Adipose tissue (tissue), 3 donors: ENCODE data around the gene STON2. TPM values are rescaled to one million over a fixed set of nuclear protein-coding genes. Genes with fewer than 3 reads are reported as not detected.
"Not testable (repeated sequence)": the region's sequence is repeated elsewhere in the genome, so short reads cannot be mapped to it uniquely, and the experiment has no call there.

Experiments used
- H3K27ac ChIP-seq: one replicate; pipeline ENCODE4 v1.5.1; 2013; ENCODE audit warnings: low read depth, low read length
- WGBS, 3 donors: extraction: QIAGEN DNeasy Blood & Tissue Kit; methylation state at CpG; one replicate each; pipeline ENCODE4 v1.1.7; 2013; 5-methylcytosine and 5-hydroxymethylcytosine counted together
- polyA plus RNA-seq, 3 donors: library from polyadenylated mRNA; stranded (reverse); fragments of 200-250 nt; gene quantifications; one replicate each; pipeline ENCODE4 v1.2.3, GENCODE V29; 2013
- donor health status: healthy with polysubstance abuse.
- donor health status: Bipolar disorder and iron deficiency.
- donor health status: healthy.

Gene STON2
- polyA plus RNA-seq, 3 donors, result 0.33 to 7.4 (median 1.1) TPM

DNA sequence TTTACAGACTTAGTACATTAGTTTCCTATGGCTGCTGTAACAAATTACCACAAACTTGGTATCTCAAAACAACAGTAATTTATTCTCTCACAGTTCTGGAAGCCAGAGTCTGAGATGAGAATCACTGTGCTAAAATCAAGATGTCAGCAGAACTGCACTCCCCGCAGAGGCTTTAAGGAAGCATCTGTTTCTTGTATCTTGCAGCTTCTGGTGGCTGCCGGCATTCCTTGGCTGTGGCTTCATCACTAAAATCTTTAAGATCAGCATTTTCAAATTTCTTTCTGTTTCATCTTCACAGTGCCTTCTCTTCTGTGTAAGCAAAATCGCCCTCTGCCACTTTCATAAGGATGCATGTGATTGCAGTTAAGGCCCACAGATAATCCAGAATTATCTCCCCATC lies 9.4 kb downstream of the STON2 start:
- H3K27ac ChIP-seq, result no peak overlapping the region

DNA sequence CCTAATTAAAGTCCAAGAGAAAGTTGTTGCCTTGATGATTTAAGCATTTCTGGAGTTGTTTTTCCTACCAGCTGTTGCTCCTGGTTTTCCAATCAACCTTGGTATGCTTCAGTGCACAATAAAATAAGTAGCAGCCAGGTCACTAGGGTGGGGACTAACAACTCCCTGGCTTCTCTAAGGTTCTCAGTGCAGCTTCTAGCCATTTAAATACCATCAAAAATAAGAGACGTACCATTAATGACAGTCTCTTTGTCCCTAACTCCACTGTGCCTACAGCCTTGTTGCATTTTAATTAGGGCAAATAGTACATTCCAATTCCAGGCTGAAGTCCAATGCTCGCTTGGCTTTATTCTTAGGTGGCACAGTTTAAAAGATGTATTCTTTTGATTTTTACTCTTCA lies 11.8 kb downstream of the STON2 start:
- 83 to 92% (median 89%) methylated on average over 2 of the region's 2 CpGs for WGBS, 3 donors

More for the DNA sequence above, 9.4 kb downstream of the STON2 start:
- WGBS, 3 donors, result 51 to 82% (median 61%) methylated on average over 3 of the region's 3 CpGs

DNA sequence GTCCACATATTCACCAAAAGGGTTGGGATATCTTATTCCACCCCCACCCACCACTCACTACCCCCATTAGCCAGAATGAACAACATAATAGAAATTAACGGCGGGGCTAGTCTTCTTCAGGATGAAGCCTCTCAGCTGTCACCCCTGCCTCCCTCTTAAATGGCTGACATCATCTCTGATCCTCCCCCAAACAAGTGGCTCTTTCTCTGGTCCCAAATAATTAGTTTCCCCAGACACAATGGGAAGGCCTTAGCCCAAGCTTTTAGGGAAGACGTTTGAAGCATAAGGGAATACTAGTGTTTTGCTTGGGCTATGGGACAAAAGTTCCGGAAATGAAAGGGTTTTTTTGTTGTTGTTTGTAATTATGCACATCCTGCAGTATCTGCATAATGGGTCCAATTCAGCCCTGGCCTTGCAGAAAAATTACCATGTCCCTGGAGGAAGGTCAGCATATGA lies 13.8 kb downstream of the STON2 start:
- no peak overlapping the region for H3K27ac ChIP-seq
- 66 to 72% (median 70%) methylated on average over 4 of the region's 4 CpGs for WGBS, 3 donors

More for the DNA sequence above, 11.8 kb downstream of the STON2 start:
- no peak overlapping the region for H3K27ac ChIP-seq

DNA sequence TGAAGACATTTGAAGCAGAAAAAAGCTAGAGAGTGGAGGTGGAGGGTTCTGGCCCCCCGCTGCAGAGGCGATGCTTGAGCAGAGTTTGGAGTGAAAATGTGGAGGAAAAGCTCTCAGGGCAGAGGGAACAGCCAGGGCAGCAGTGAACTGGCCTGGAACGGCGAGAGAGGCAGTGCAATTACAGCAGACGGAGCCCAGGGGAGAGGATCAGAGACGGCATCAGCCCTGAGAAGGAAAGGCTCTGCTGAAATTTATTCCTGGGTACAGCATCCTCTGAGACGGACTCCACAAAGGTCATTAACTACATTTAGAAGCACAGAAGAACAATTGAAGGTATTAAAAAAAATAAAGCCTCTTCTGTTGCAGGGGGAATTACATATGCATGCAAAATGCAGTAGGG lies 14.2 kb downstream of the STON2 start:
- 79 to 91% (median 86%) methylated on average over 7 of the region's 7 CpGs for WGBS, 3 donors
- no peak overlapping the region for H3K27ac ChIP-seq

DNA sequence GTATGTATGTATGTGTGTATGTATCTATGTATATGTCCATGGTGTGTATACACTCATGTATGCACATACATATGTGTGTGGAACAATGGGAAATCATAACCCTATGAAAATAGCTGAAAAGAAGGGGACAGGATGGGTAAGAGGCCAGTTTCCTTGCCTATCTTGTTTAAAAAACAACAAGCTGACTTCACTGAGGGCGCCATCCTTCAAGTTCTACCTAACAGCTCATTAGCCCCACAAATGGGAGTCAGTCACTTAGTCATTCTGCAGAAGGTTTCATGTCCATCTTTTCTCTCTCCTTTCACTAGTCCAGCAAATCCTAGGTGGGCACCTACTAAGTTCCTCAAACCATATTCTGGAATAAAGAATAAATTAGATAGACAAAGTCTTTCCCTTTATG lies 14.7 kb downstream of the STON2 start:
- 85 to 95% (median 95%) methylated on average over 1 of the region's 1 CpG for WGBS, 3 donors
- H3K27ac ChIP-seq, result no peak overlapping the region

DNA sequence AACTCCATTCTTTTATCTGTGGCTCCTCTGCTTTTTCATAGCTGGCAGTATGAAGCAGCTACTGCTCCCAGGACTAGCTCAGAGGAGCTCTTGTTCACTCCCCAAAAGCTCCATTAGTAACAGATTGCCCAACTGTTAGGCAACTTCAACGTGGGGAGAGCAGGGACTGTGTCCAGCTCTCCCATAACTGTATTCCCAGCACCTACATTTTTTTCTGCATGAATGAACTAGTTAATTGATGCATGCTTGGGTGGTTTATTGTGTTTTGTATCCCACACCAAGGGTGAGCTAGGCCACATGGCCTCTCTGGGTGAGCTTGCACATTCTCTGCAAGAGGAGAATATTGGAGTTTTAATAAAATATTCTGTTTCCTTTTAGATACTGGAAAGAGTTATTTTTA lies 15.2 kb downstream of the STON2 start:
- 18 to 52% (median 38%) methylated on average over 1 of the region's 1 CpG for WGBS, 3 donors

DNA sequence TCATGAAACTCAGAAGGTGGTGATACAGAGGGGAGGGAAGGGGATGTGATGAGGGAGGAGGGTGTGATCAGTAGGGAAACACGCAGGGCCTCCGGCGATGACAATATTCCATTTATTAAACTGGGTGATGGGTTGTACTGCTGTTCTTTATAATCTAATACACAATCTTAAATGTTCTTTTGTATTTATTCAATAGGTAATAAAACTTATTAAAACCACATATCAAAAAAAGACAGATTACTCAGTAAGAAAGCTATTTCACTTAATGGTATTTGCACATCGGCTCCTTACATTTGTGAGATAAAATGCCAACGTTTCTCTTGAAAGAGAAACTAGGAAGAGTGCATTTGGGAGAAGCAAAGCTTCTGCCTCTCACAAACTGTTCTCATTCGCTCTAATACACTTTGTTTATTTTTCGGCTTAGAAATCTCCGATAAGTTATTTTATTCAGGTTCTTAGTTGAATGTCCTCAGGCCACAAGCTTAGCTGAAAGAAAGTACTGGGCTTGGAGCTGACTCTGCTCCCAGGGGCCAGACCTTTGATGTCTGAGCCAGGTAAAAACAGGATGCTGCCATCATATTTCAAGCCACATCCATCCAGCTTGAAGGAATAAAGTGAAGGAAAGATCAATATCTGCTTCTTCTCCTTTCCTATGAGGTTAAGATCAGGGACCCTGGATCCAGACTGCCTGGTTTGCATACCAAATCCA lies 17.5 kb downstream of the STON2 start:
- H3K27ac ChIP-seq, result no peak overlapping the region
- 81 to 85% (median 81%) methylated on average over 8 of the region's 8 CpGs for WGBS, 3 donors

More for the DNA sequence above, 15.2 kb downstream of the STON2 start:
- no peak overlapping the region for H3K27ac ChIP-seq

DNA sequence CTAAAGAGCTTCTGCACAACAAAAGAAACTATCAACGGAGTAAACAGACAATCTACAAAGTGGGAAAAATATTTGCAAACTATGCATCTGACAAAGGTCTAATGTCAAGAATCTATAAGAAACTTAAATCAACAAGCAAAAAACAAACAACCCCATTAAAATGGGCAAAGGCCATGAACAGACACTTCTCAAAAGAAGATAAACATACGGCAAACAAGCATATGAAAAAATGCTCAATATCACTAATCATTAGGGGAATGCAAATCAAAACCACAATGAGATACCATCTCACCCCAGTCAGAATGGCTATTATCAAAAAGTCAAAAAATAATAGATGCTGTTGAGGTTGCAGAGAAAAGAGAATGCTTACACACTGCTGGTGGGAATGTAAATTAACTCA lies 20.1 kb downstream of the STON2 start:
- 70 to 74% (median 74%) methylated on average over 2 of the region's 2 CpGs for WGBS, 3 donors
- not testable (repeated sequence) for H3K27ac ChIP-seq

DNA sequence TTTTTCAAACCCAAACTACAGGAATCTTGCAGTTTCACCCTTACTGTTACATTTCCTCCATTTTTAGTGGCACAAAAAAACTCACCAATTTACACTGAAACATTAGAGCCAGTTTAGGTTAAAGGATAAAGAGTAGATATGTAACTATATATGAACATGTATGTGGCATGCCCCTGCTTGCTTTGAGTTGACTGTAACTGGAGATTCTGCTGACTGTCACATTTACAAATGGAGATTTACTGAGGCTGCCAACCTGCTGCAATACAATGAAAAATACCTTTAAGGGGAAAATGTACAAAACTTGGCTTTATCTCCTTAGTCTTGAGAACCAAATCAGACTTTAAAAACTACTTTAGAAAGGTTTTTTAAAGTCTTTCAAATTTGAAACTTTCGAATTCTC lies 28.3 kb downstream of the STON2 start:
- no peak overlapping the region for H3K27ac ChIP-seq
- 92 to 100% (median 95%) methylated on average over 1 of the region's 1 CpG for WGBS, 3 donors

DNA sequence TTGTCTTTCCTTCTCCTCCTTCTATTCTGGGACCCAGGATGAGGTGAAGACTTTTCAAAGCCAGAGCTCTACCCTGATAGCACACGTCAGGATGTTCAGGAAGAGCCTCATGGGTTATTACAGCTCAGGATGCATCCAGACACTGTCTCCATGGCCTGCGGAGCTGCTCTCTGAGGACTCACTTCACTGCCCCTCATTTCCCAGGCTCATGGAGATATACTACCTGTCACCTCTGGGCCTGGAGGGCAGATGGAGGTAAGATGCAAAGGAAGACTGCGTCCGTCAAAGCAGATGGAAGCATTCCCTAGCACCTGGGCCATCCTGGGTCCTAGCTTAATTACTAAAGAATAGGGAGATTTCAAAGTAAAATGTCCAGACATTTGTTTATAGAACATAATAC lies 32.6 kb downstream of the STON2 start:
- 70 to 86% (median 85%) methylated on average over 4 of the region's 4 CpGs for WGBS, 3 donors

DNA sequence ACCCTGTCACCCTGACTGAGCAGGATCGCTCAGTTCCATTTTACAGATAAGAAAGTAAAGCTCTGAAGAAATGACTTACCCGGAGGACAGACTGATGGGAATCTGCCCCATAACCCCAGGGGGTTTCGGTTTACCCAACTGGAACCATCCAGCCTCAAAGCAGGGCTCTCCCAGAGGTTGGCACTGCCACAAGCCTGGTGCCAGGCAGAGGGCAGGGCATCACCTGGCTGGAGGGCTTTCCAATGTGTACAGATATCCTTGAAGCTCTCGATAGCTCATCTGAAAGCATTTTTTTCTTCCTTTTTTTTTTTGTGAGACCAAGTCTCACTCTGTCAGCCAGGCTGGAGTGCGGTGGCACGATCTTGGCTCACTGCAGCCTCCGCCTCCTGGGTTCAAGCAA lies 33.2 kb downstream of the STON2 start:
- no peak overlapping the region for H3K27ac ChIP-seq
- WGBS, 3 donors, result 89 to 95% (median 94%) methylated on average over 7 of the region's 7 CpGs

More for the DNA sequence above, 32.6 kb downstream of the STON2 start:
- H3K27ac ChIP-seq, result no peak overlapping the region

DNA sequence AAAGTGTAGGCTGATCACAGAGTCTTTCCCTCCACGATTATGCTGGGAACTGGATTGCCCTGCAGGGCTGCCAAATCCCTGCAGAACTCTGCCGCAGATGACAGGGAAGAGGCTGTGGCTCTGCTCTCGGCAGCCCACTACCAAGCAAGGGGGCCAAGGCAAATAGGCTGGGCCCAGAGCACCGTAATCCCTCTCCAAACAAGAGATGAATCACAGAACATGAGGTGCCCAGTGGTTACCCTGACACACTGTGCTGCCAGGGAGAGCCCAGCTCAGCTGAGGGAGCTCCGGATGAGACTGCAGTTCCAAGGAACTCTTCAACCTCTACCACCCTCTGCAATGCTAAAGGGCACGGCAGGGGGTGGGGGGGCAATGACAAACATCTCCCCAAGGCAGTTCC lies 33.9 kb downstream of the STON2 start:
- 33 to 63% (median 55%) methylated on average over 6 of the region's 6 CpGs for WGBS, 3 donors
- H3K27ac ChIP-seq, result no peak overlapping the region

DNA sequence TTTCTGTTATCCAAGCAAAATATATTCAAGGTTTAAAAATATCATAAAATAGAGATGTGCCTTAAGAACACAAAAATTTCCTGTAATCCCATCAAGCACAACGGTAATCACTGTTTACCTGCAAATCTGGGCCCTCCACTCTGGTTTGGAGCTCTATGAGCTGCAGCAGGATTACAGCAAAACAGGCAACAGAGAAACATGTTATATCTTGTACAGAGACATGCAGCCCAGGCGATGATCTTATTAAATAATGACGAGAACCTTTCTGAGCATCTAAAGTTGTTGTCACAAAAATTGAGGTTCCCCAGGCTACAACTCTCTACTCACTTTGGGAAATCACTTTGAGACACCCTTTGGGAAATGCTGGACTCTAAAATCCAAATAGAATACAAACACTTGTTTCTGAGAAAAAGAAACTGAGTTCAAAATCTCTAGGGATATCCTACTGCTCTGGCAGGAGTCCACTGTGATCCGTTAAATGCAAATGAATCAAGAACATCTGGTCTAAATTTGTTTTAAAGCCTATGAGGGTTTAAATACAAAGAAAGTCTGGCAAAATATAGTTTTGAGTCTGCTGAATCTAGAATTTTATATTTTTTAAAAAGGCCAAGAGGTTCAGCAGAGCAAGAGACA lies 36.3 kb downstream of the STON2 start:
- WGBS, 3 donors, result 53 to 71% (median 56%) methylated on average over 4 of the region's 4 CpGs
- H3K27ac ChIP-seq, result no peak overlapping the region

DNA sequence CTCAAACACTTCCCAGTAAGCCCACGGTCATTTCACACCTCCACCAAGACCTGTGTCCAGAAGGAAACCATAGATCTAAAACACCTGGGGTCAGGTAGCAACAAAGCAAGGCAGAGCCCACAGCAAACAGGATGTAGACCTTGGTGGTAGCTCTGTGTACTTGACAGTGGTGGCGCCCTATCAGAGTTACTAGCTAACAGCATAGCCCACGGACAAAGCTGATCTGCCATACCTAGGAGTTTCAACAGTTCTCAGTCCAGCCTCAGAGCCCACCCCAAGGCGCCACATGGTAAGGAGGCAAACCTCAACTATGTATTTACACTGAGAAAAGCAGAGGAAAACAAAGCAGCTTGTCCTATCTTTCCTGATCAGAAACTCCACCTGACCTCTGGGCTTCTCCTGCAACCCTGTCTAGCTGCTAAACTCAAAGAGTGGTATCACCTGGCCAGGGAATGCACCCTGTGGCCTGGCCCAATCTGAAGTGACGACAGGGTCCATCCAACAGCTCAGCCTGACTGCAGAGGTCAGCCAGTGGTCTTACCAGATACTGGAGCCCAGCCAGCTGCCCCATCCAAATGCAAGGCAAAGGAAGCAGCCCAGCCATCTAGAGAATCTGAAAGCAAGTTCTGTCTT lies 46.3 kb downstream of the STON2 start:
- H3K27ac ChIP-seq, result no peak overlapping the region
- WGBS, 3 donors, result 69 to 91% (median 84%) methylated on average over 5 of the region's 5 CpGs

DNA sequence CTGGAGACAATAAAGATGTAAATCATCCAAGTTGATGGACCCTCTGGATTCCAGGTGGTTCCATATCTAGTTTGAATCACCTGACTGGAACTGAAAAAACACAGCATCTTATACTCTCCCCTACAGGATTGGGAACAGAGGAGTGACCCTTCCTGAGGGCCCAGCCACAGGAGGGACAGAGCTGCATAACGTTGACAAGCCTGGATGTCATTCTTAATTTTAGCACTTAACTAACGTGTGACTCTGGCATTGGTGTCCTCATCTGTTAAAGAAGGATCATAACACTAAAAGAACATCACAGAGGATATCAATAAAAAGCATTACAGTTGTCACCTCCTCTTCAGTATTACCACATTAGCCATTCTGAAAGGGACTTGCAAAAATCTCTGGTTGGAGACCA lies 47.7 kb downstream of the STON2 start:
- no peak overlapping the region for H3K27ac ChIP-seq
- 73 to 83% (median 81%) methylated on average over 2 of the region's 2 CpGs for WGBS, 3 donors

DNA sequence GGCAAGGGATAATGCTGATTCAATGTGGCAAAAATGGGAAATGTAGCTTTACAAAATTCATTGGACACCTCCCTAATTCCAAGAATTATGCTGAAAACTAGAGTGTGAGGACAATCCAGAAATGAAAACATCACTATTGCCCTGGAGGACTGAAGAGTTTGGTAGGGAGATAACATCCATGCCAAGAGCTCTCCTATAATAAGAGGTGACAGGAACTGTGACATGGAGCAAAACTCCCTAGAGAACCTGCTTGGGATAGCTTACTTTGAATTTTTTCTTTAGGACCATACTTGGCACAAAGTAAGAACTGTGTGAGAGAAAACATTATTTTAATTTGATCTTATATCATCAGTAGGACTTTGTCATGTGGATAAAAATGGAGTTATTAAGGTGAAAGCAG lies 48.9 kb downstream of the STON2 start:
- no peak overlapping the region for H3K27ac ChIP-seq

DNA sequence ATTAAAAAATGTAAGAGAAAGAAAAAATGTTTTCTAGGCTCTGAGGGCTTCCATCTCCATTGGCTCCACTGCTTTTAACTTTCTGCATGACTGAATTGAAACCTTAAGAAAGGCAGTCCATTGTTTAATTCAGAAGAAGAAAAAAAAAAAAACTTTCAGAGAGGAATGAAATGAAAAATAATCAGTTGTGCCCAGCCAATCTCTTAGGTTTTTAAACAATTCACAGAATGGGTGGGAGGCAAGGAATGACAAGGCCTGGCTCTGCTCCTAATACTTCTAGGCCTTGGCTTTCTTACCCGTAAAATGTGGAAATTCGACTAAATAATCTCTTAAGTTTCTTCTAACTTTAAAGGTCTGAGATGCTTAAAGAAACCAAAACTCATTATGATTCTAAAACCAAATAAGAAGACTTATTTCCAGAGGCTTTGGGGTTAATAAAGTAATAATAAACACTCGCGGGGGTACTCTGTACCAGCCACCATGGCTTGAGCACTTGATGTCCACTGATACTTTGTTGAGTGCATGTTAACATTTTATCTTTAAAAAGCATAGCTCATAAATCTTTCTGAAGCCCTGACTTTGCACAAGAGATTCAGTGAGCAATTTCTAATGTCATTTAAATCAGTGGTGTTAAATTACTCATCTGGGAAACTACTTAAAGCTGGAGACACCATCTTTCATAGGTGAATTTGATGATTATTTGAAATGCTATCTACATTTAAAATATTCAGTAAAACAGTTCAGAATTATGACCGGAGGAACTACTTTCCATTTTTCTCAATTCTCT lies 49.6 kb downstream of the STON2 start:
- WGBS, 3 donors, result 67 to 83% (median 68%) methylated on average over 5 of the region's 5 CpGs
- no peak overlapping the region for H3K27ac ChIP-seq

DNA sequence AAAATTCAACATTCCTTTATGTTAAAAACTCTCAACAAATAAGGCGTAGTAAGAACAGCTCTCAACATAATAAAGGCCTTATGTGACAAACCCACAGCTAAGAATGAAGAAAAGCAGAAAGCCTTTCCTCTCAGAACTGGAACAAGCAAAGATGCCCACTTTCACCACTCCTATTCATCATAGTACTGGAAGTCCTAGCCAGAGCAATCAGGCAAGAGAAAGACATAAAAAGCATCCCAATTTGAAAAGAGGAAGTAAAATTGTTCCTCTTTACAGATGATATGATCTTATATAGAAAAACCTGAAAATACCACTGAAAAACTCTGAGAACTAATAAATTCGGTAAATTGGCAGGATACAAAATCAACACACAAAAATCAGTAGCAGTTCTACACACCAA lies 52.1 kb downstream of the STON2 start:
- WGBS, 3 donors, result 72 to 87% (median 76%) methylated on average over 2 of the region's 2 CpGs

DNA sequence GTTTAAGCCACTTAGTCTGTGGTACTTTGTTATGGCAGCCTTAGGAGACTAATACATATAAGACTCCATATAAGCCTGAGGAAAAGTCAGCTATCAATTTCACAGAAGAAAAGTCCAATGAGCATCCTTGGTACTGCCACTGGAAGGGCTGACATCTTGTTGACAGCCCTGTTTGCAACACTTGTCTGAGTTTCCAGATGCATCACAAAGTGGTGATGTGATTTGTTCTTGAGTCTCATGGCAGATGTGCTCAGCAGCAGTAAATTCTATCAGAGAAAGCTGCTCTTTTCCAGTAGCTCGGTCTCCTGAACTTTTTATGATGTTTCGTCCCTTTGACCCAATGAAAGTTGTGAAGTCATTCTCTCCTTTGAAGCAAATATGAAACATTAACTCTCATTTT lies 54.3 kb downstream of the STON2 start:
- H3K27ac ChIP-seq, result no peak overlapping the region
- WGBS, 3 donors, result 91 to 96% (median 96%) methylated on average over 2 of the region's 2 CpGs

More for the DNA sequence above, 52.1 kb downstream of the STON2 start:
- H3K27ac ChIP-seq, result no peak overlapping the region
